Esophagus squamous epithelium (tissue), 4 donors: ENCODE results near the gene RBFOX2.

Source experiments
- CTCF ChIP-seq, 6 experiments: fragments of 450-650 bp in 4 of 6; fragments of 200-600 bp in 2 of 6; sonication (generic) in 2 of 6; IDR thresholded peaks; one replicate each; pipeline ENCODE4 v1.5.1; 2016 to 2019; ENCODE audit warnings: antibody characterized with exemption in 6 of 6, mild to moderate bottlenecking in 4 of 6, moderate library complexity in 4 of 6
- POLR2A ChIP-seq, 4 donors: fragments of 450-650 bp; IDR thresholded peaks; one replicate each; pipeline ENCODE4 v1.6.1; 2017; ENCODE audit warnings: antibody characterized with exemption in 4 of 4, mild to moderate bottlenecking in 4 of 4, moderate library complexity in 3 of 4

DNA sequence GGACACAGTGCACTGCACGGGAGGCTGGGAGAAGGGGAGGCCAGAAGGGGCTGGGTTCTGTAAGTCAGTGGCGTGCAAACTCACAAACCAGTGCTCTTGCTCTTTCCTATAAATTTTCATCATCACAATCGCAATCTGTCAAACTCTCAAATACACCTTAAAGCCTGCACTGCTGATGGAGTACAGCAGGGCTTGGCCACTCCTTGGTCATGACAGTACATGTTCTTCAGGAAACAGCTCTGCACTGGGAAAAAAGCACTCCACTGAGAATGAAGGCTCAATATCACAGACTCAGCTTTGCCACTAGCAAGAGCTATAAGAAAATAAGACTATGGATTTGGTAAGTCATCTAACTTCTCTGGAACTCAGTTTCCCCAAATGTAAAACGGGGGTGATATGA is 111.0 kb downstream of the RBFOX2 start:
- TF ChIP-seq CTCF (IDR thresholded peaks at IDR 0.05): peak in 2 of 6 experiments; percentile 14 to 31
- no peak for TF ChIP-seq POLR2A (IDR thresholded peaks at IDR 0.05)
